Panc1 (cell line): ENCODE measurements around the gene ZNF30. TPM values are rescaled to one million over a fixed set of nuclear protein-coding genes. Genes with fewer than 3 reads are reported as not detected.
A peak's percentile ranks its signal among the peaks of the same experiment; 100 is the strongest.

ENCODE experiments used
- ATAC-seq: fragments of 200-7000 bp; cut with Tn5 transposase; 2 replicates; pipeline ENCODE4 v1.9.1; 2020; ENCODE audit warnings: mild to moderate bottlenecking, moderate library complexity
- BruUV-seq: library from RNA; stranded (reverse); fragments of 400-500 nt; replicated peaks from 2 replicates; lab custom pipeline; 2021; lab: Mats Ljungman, UMichigan
- CTCF ChIA-PET: fragments of 300-600 bp; sonication (Branson Sonifier 250); formaldehyde crosslinking; loops from one replicate; lab custom pipeline; 2022; ENCODE audit warnings: antibody characterized with exemption; lab: Charles Lee
- POLR2A ChIA-PET: fragments of 300-600 bp; sonication (Branson Sonifier 250); formaldehyde crosslinking; loops from one replicate; lab custom pipeline; 2022; ENCODE audit warnings: antibody characterized with exemption; lab: Charles Lee
- DNase-seq: peaks from one replicate; pipeline ENCODE4 v3.0.0-alpha.2; 2010; ENCODE audit warnings: low read depth, low spot score
- H3K27ac ChIP-seq: 2 replicates; pipeline ENCODE4 v1.5.1; 2011; ENCODE audit warnings: mild to moderate bottlenecking, low read length, inconsistent platforms
- H3K27me3 ChIP-seq: fragments of 200-500 bp; sonication (Bioruptor generic); 2 replicates; pipeline ENCODE4 v1.6.0; 2014; ENCODE audit warnings: low read length, inconsistent platforms; ENCODE audit not compliant: control insufficient read depth, insufficient read depth
- H3K36me3 ChIP-seq: fragments of 200-500 bp; sonication (Bioruptor generic); 2 replicates; pipeline ENCODE4 v1.5.1; 2014; ENCODE audit warnings: inconsistent platforms, mild to moderate bottlenecking, low read length, moderate library complexity; ENCODE audit not compliant: control insufficient read depth, insufficient read depth
- H3K4me1 ChIP-seq: 2 replicates; pipeline ENCODE4 v1.5.1; 2011; ENCODE audit warnings: inconsistent platforms, mild to moderate bottlenecking, low read length, moderate library complexity; ENCODE audit not compliant: control insufficient read depth, insufficient read depth
- H3K4me3 ChIP-seq, 2 experiments: 2 replicates each; pipeline ENCODE4 v1.5.1; 2011 to 2012; ENCODE audit warnings: low read depth in 2 of 2, low read length in 2 of 2, mild to moderate bottlenecking in 2 of 2, inconsistent platforms in 1 of 2, moderate library complexity in 1 of 2
- H3K9me3 ChIP-seq: fragments of 200-500 bp; sonication (Bioruptor generic); 2 replicates; pipeline ENCODE4 v1.5.1; 2014; ENCODE audit warnings: low read depth, mild to moderate bottlenecking, inconsistent platforms, low read length, moderate library complexity; ENCODE audit not compliant: control insufficient read depth, insufficient read depth
- CTCF ChIP-seq: fragments of 450-650 bp; IDR thresholded peaks from 2 replicates; pipeline ENCODE4 v1.5.1; 2017; ENCODE audit warnings: mild to moderate bottlenecking
- POLR2AphosphoS5 ChIP-seq: IDR thresholded peaks from 2 replicates; pipeline ENCODE4 v1.6.1; 2012; ENCODE audit warnings: mild to moderate bottlenecking, low read depth, low read length, moderate library complexity
- REST ChIP-seq, 2 experiments: IDR thresholded peaks; 2 replicates each; pipeline ENCODE4 v1.6.1; 2011 to 2012; ENCODE audit warnings: low read depth in 2 of 2, control low read depth in 1 of 2, low read length in 1 of 2, mild to moderate bottlenecking in 1 of 2, moderate library complexity in 1 of 2; ENCODE audit not compliant: insufficient read depth in 1 of 2
- SIN3A ChIP-seq: IDR thresholded peaks from 2 replicates; pipeline ENCODE4 v1.6.1; 2012; ENCODE audit warnings: low read depth, mild to moderate bottlenecking, low read length, moderate library complexity, borderline replicate concordance; ENCODE audit not compliant: insufficient read depth
- TCF7L2 ChIP-seq: IDR thresholded peaks from 2 replicates; pipeline ENCODE4 v1.6.1; 2011; ENCODE audit warnings: mild to moderate bottlenecking, low read depth, low read length, inconsistent platforms
- in situ Hi-C: cut with HindIII; loops from 2 replicates; pipeline ENCODE4 v1.10.0; 2016; ENCODE audit warnings: low sequenced_read_pairs, low pct_unique_long_range_greater_than_20kb
- intact Hi-C: fragments of 100-400 bp; cut with micrococcal nuclease; formaldehyde crosslinking; loops from one replicate; pipeline ENCODE4 v1.10.0; 2022; ENCODE audit not compliant: unreplicated experiment
- total RNA-seq: library from RNA; stranded (reverse); gene quantifications from one replicate; pipeline ENCODE4 v1.2.1, GENCODE V29; 2021; ENCODE audit not compliant: unreplicated experiment

The ZNF30 gene
- total RNA-seq, 1 experiment from 2014 or later = 5.3 TPM

- Histone ChIP-seq H3K4me3 (no peak overlapping the region), H3K27ac (no peak overlapping the region), H3K9me3 (no peaks in the 10 kb centered on the region), H3K36me3 (no peaks in the 10 kb centered on the region), H3K27me3 (no peaks in the 10 kb centered on the region), H3K4me1 (peaks cover 4% of the 10 kb centered on the region)
- in situ Hi-C loops (no loop called here), intact Hi-C loops (no loop called here)
- TF ChIP-seq REST (IDR thresholded peaks at IDR 0.05; ENCODE audit: insufficient read depth in 1 of 2, low read depth in 2 of 2, low read length in 1 of 2) (no peak), TCF7L2 (no peak), CTCF (no peak), POLR2AphosphoS5 (no peak), SIN3A (no peak)
- ATAC-seq (no peak), DNase-seq (no peak)
- ChIA-PET CTCF (no interaction called here), POLR2A (no interaction called here)
- no TSS peak for BruUV-seq
Observed at GRCh38 chr19:34989298-34989697, 62.6 kb downstream of the ZNF30 start.

- in situ Hi-C loops = no loop called here
- H3K27me3 ChIP-seq = no peaks in the 10 kb centered on the region
- intact Hi-C loops = no loop called here
- ChIA-PET POLR2A (no interaction called here), CTCF (interaction anchor here (0.7 kb wide), 1 partner anchor 36 kb away, joined by 3 read pairs; no protein-coding TSS in a partner anchor)
- BruUV-seq = no TSS peak
- peaks cover 16% of the 10 kb centered on the region for H3K4me1 ChIP-seq
- DNase-seq (no peak), ATAC-seq (no peak)
- no peak overlapping the region for H3K4me3 ChIP-seq
- no peaks in the 10 kb centered on the region for H3K9me3 ChIP-seq
- H3K36me3 ChIP-seq = no peaks in the 10 kb centered on the region
- TF ChIP-seq SIN3A (no peak), POLR2AphosphoS5 (no peak), TCF7L2 (peak; percentile 49; the same call in 1 of the 2 replicates), CTCF (no peak)
- H3K27ac ChIP-seq = no peak overlapping the region
Observed at GRCh38 chr19:34990578-34991192, 64.0 kb downstream of the ZNF30 start.
